HCEC 1CT (cell line): Measurements from ENCODE around the gene MTRF1L.

Experiments used
- DNase-seq: peaks from one replicate; pipeline ENCODE4 v3.0.0-alpha.2; 2017

Gene MTRF1L, protein sequence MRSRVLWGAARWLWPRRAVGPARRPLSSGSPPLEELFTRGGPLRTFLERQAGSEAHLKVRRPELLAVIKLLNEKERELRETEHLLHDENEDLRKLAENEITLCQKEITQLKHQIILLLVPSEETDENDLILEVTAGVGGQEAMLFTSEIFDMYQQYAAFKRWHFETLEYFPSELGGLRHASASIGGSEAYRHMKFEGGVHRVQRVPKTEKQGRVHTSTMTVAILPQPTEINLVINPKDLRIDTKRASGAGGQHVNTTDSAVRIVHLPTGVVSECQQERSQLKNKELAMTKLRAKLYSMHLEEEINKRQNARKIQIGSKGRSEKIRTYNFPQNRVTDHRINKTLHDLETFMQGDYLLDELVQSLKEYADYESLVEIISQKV

DNA sequence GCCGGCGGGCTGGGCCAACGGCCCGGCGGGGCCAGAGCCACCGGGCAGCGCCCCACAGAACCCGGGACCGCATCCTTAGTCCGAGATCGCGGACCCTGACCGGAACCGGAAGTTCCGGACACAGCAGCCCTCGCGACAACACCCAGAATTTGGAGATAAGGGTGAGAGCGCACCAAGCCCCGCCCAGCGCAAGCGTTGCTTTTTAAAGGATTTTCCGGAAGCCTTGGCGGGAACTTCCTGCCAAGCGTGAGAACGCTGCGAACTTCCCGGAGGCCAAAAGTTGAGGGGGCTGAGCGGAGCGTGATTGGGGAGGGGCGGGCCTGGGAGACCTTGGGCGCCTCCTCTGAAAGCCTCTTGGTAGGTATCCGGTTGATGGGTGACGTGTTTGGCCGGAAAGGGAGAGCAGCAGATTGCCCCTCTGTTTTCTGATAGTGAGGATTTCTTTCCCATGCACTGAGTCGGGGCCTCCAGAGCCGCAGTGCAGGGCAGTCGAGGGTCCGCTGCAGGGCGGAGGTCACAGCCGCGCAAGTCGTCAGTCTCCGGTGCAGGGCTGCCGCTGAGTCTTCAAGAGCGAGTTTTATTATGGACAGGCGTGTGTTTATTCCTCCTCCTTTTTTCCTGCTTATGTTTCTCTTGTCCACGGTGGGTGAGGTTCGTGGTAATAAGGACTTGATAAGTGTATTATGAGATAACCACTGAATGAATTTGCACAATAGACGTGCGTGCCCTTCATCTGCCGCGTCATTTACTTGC, at the start of gene MTRF1L:
MTRF1L (minus strand) TSS at position 97 of the 753 bp plus-strand sequence; CDS start at position 73, 24 bp downstream.
- peak; percentile 96 for DNase-seq

DNA sequence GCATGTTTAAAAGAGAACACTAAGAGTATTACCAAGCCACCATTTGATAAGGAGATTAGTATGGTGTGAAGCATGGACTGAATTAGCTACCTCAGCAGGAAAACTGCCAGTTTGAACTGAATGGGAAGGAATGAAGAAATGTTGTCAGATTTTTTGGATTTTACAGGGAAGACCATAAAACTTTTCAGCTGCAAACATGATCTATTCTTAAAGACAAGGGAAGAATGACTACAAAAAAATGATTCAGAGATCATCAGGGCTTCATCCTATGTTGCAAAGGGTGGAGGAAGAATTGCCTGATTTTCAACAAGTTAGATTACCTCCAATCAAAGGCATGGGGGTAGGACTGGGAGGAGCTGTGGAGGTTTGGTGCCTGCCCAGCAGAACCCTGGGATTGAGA, 49.3 kb upstream of the MTRF1L start:
- no peak for DNase-seq

DNA sequence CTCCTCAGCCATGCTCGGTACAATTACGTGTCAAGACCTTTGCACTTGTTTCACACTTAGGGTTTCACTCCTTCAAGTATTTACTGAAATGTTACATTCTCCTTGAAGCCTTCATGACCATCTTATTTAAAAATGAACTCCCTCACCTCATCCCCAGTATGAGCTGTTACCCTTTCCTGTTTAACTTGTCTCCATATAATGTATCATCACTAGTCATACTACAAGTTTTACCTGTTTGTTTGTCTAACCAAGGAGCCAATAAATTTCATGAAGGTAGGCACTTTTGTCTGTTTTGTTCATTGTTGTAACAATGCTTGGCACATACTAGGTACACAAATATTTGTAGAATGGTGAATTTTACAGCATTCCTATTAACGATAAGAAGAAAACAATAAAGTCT, 46.1 kb upstream of the MTRF1L start:
- no peak for DNase-seq

DNA sequence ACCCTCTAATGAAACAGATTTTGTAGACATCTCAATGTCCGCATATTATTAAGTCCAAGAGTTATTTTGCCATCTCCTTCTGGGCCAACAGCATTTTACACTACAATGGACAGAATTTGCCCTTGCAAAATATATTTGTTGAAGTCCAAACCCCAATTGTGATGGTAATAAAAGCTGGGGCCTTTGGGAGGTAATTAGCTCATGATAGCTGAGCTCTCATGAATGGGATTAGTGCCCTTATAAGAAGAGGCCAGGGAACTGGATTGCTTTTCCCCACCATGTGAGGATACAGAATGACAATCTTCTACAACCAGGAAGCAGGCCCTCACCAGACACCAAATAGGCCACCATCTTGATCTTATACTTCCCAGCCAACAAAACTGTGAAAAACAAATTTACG, 44.9 kb upstream of the MTRF1L start:
- no peak for DNase-seq

DNA sequence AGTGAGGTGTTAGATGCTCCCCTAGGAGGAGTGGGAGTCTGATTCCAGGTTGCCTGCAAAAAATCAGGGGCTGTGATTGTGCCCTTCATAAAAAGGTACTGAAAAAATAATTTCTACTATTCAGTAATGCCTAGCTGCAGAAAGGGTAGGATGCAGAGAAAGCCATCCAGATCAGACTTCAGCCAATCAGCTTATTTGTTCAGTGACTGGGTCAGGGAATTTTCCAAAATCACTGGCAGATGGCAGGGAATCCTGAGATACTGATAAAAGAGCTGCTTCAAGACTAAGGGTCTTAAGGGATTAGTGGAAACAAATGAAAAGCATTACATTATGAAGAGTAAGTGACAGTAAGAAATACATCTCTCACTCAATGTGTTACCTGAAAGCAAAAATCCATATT, 42.8 kb upstream of the MTRF1L start:
- DNase-seq, result no peak

DNA sequence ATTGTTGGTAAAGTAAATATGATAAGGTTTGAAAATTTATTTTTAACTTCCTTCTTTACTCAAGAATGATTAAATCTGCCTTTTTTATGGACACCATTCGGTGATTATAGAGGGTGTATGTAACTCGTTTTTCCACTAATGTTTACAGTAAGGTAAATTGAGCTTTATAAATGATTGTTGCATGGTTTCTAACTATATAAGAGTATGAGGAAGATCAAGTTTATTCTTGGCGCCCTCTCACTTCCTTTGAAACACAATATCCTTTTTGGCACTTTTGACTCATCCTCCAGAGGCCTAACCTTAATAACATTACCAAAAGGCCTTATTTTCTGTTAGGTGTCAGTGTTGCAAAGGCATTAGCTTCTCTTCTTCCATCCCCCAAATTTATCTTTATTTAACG, 41.8 kb upstream of the MTRF1L start:
- DNase-seq, result peak; percentile 57

DNA sequence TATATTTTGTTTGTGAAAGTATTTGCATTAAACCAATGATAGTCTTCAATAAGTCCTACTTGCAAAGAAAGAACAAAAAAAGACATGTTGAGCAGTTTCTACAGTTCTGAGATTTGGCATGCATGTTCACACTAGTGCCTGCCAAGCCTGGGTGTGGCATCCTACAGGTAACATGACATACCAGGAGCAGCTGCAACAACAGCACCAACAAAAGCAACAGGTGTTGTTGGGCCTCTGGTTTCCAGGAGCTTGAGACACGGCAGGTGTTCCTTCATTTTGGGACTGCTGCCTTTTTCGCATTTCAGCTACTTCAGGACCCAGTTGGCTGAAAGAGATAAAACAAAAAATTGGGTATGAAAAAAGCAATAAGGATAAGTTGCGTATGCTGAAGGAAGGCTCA, 41.2 kb upstream of the MTRF1L start:
- no peak for DNase-seq

DNA sequence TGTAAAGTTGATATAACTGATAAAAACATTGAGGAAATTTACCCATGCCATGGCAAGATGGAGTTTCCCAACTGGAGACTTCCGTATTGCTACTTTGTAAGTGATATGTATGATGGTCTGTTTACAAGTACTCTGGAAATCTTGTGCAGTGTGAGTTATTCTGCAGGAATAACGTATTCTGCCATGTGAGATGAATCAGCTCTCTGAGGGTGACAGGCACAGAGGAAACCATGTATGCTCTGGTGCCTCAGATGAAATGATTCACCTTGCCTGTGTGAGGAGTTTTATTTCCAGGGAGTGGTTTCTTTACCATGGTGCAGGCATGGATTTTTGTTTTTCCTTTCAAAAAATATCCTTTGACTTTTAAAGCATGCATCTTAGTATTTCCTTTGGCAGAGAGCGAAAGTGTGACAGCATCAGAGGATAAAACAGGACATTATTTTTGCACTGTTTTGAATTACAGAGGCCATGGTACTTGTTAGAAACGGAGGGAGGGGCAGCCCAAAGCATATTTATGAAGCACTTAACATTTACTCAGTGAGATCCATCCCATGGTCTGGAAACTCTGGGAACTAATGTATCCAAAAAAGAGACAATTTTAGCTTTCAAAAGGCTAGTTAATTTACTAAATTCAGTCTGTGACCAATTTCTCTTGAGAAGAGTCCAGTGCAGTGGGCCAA, 36.0 kb upstream of the MTRF1L start:
- peak; percentile 77 for DNase-seq

DNA sequence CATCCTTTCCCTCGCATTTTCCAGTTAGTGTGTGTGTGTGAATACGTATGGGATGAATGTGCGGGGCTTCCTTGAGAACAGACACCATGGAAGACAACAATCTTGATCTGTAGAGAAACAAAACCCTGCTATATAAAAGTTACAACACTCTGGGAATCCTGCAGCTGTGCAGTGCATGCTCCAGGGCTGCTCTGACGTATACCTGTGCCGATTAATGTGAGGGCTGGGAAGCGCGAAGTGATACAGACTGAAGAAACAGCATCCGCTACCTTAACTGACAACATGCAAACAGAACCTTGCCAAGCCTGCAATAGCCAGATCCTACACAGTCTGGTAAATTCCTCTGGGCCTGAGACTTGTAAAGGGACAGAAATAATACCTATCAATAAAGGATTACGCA, 31.6 kb upstream of the MTRF1L start:
- DNase-seq, result no peak

DNA sequence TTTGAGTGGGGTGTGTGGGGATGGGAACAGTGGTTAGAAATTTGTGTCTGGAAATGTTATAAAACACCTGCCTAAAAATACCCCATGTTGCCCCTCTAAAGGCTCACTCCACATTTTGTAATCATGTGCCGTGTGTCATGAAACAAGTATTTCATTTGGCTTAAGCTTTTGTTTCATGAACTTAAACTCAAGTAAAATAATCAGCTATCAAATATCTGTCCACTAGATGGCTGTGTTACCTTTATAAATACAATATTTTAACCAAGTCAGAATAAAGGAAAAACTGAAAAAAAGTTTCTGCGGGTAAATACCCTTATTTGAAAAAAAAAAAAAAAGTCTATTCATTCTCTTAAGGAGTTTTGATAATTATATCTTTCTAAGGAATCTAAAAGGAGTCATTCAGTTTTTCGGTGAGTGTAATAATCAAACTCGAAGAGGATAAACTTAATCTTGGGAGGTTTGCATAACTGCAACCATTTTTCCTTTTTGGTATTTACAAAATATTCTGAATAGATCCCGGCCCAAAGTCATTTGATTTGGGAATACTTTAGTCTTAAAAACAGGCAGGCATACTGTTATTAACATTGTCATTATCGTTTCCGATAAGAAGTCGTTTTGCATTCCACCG, 29.9 kb upstream of the MTRF1L start:
- peak; percentile 73 for DNase-seq

DNA sequence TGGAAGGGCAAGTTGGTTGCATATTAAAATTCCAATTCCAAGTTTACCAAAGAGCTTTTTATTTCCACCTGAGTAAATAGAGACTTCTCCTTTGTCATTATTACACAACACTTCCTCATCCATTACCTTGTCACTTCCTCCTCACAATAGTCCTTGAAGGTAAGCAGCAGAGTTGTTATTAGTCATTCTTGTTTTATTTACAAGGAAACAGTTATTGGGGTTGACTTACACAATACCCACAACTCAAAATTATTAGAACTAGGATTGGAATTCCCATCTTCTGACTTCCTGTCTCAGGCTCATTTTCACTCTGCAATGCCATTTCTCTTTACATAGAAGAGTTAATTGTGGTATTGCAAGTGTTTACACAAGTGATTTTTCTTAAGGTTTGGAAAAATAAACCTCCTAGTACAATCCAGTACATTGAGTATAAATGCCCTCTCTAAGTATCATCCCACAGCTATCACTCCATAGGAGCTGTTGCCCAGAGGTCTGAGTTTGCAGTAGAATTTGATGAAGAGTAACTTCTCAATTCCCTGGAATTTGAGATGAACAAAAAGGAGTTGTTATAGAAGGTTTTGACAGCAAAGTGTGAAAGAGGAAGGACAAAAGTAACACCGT, 28.9 kb upstream of the MTRF1L start:
- DNase-seq, result peak; percentile 64

DNA sequence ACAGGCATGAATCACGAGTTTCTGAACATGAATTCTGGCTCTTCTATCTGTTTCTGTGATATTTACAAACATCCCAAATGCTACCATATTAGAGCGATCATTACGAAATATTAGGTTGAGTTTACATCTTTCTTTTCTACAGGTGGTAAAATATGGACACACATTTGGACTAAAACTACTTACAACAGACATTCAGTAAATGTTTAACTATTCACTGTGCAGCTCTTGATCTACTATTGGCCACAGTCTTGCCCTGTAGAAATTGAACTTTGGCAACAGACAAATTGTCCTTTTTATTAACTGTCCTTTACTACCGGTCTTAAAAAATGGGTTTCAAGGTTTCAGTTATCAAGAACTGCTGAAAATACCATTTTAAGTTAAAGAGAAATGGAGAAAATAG, 26.5 kb upstream of the MTRF1L start:
- DNase-seq, result no peak

DNA sequence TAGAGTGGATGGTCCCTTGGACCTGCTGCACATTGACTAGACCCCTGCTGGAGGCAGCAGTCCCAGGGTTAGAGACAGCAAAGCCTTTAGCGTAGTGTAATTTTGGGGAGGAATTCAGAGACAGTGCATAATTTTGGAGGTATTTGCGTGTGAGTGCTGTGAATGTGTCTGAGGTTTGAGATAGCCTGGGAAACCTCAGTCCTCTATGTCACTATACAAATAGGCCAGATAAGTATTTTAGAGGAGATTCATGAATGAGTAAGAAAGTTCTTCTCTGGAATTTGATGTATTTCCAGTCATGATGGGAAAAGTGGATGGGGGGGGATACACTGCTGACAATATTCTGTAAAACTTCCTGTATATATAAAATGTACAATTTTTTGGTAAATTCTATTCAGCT, 25.8 kb upstream of the MTRF1L start:
- DNase-seq, result no peak

DNA sequence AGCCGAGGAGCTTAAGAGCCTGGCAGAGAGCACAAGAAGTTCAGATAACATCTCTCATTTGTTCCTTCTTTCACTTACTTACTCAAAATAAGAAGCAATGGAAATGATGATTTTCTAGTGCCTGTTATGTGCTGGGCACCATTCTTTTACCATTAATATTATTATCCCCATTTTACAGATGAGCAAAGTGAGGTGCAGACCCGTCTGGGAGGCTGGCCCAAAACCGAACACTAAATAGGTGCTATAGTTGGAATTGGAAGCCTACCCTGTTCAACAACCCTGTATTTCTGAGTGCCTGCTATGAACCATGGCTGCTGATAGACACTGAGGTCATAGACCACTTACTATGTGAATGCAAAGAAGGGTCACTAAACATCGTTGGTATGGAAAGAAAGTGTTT, 25.0 kb upstream of the MTRF1L start:
- no peak for DNase-seq

DNA sequence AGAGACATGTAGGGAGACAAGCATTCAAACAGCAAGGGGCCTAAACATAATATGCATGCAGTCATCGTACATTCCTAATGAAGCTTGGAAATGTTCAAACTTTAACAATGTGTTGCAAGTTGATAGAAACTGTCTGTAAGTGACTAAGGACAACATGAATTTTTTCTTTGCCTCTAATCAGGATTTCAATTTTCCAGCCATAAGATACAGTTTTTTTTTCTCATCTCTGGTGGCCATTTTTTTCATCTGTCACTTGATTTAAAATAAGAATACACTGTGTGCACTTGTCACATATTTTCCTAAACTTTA, 22.2 kb upstream of the MTRF1L start:
- DNase-seq, result no peak

DNA sequence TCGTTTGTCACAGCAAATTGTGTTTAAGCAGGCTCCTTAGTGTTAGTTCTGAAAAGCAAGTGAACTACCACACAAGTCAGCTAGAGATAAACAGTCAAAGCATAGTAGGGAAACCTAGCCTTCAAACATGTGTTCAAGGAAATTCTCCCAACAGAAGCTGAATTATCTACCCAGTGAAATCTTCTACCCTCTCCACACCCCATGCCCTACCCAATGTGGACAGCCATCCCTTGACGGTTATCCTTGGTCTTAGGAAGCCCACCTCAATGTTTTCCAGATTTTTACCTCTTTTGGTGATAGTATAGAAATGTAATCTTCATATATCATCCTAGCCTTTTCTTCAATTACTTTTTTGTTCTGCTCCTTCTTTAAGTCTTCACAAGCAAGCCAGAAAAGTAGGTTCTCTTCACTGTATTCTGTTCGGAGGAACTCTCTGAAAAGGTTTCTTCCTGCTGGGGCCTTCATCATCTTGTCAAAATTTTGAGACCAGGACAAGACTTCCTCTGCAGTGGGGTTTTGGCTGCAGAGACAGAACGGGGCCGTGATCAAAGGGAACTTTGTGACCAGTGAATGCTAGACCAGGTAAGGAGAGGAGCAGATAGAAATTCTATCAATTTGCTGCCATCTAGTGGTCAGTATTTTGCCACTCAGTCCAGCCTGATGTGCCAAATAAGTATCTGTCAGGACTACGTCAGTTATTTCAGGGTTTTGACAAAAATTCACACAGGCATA, 21.6 kb upstream of the MTRF1L start:
- peak; percentile 36 for DNase-seq

DNA sequence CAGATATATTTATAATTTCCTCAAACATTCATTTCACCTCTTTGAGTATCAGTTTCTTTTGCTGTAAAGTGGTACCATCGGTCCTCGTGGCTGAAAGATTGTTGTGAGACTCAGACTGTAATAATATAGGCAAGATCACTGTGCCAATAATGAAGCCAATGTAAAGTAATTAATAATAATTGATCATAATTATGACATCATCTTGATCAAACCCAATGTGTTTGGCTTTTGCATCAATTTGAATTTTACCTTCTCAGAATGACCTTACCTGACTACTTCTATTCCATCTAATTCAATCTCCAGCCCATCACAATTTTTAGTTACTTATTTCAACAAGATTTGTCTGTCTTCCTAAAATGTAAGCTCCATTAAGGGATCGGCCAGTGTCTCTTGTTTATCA, 15.8 kb upstream of the MTRF1L start:
- DNase-seq, result no peak

DNA sequence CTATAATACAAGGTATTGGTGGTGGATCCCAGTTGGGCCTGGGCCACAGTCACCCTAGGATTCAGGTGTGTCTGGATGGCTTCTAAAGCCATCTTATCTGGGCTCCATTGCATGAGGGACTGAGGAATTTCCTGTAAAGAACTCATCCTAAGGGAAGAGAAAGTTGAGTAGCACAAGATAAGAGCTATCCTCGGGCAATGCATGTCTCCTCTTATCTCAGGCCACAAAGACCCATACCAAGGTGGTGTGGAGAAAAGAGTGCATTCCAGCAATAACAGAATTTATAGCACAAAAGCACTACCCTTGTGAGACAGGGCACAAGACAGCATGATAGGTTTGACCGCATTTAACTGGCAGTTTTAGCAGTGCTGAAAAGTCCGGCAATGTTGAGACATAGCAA, 14.3 kb upstream of the MTRF1L start:
- no peak for DNase-seq

DNA sequence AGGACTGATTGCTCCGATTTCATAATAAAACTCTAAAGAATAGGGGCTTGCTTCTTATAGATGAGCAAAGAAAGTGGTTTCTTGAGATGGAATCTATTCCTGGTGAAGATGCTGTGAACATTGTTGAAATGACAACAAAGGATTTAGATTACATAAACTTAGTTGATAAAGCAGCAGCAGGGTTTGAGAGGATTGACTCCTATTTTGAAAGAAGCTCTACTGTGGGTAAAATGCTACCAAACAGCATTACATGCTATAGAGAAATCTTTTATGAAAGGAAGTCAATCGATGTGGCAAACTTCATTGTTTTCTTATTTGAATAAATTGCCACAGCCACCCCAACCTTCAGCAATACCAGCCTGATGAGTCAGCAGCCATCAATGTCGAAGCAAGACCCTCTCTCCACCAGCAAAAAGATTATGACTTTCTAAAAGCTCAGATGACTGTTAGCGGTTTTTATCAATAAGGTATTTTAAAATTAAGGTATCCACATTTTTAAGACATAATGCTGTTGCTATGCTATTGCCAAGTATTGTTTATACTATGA, 12.7 kb upstream of the MTRF1L start:
- DNase-seq, result no peak

DNA sequence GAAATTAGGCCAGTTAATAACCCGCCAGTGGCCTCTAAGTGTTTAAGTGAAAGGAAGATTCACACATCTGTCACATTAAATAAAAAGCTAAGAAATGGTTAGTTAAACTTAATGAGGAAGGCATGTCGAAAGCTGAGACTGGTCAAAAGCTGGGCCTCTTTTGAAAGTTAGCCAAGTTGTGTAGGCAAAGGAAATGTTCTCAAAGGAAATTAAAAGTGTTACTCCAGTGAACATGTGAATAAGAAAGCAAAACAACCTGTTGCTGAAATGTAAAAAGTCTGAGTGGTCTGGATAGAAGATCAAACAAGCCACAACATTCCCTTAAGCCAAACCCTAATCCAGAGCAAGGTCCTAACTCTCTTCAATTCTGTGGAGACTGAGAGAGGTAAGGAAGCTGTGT, 10.9 kb upstream of the MTRF1L start:
- DNase-seq, result no peak

DNA sequence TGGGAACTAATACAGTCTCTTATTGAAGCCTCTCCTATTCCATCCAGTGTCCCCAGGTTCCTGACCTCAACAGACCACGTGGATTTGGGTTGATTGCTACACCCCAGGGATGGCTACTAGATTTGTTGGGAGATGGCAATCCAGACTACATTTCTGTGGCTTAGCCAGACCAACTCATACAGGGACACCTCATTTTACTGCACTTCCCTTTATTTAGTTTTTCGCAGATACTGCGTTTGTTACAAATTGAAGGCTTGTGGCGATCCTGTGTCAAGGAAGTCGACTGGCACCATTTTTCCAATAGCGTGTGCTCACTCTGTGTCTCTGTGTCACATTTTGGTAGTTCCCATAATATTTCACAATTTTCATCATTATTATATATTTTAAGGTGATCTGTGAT, 10.3 kb upstream of the MTRF1L start:
- DNase-seq, result no peak

DNA sequence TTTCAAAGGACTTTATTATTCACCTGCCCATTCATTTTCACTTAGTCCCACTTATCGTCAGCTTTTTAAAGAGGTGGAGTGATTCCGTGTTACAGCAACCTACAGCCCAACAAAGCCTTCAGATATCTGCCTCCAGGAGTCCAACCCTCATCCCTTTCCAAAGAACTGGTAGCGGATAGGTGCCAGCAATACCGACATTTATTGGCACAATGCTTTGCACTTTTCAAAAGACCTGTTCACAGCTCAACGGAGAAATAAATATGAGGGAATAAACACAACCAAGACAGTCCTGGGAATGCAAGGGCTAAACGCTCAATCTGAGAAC, 819 bp upstream of the MTRF1L start:
- DNase-seq, result no peak
